H1 (cell line): Measurements from ENCODE around the gene DKK3. TPM values are rescaled to one million over a fixed set of nuclear protein-coding genes. Genes with fewer than 3 reads are reported as not detected.

ENCODE experiments used
- ATF2 ChIP-seq: IDR thresholded peaks from 2 replicates; pipeline ENCODE4 v1.6.1; 2012; ENCODE audit warnings: low read length, inconsistent platforms
- BCL11A ChIP-seq, 2 experiments: IDR thresholded peaks; one replicate each; pipeline ENCODE4 v1.6.1; 2011; ENCODE audit warnings: low read depth in 2 of 2, low read length in 2 of 2, mild to moderate bottlenecking in 2 of 2
- CTCF ChIP-seq, 3 experiments: IDR thresholded peaks; 1 replicate in 2 of 3; 2 replicates in 1 of 3; pipeline versions ENCODE4 v1.5.1 to v1.6.1; 2011; ENCODE audit warnings: low read length in 3 of 3, mild to moderate bottlenecking in 3 of 3, inconsistent platforms in 2 of 3, low read depth in 1 of 3, moderate library complexity in 1 of 3; ENCODE audit not compliant: insufficient read depth in 1 of 3; ENCODE audit errors: control extremely low read depth in 1 of 3
- HDAC6 ChIP-seq: IDR thresholded peaks from one replicate; pipeline ENCODE4 v1.7.1; 2012; ENCODE audit warnings: low read depth, mild to moderate bottlenecking, inconsistent platforms, low read length, moderate library complexity
- PHF8 ChIP-seq: fragments of 200-600 bp; sonication (generic); conservative IDR thresholded peaks from 2 replicates; pipeline ENCODE4 v1.7.1; 2012; ENCODE audit warnings: low read depth, mild to moderate bottlenecking, inconsistent platforms, low read length, moderate library complexity
- polyA plus RNA-seq, 7 experiments: library from polyadenylated mRNA; depleted of rRNA in 3 of 7; stranded (reverse) in 5 of 7; unstranded in 2 of 7; fragments of >200 nt in 5 of 7; fragments of 200-250 nt in 2 of 7; gene quantifications; 1 replicate in 5 of 7; 2 replicates in 1 of 7; 4 replicates in 1 of 7; pipeline versions ENCODE4 v1.2.1 to v1.2.3, GENCODE V29; 2011 to 2013; ENCODE audit warnings: missing spikeins in 2 of 7, mixed read lengths in 2 of 7
- total RNA-seq: library from RNA; stranded (reverse); fragmentation: NEBNext Ultra II Directional; extraction: Animal tissue kit (Norgen Biotek cat#: 25700); gene quantifications from 2 replicates; pipeline ENCODE4 v1.2.1, GENCODE V29; 2021

DKK3 gene
- total and polyA plus RNA-seq, 2 of the 8 experiments (the other 6 are each of a cell fraction or from before 2014, with no cell fraction given) = 30.0 to 40.1 TPM

- TF ChIP-seq BCL11A (IDR thresholded peaks at IDR 0.05; ENCODE audit: low read depth in 2 of 2, low read length in 2 of 2) = no peak
- no peak for TF ChIP-seq CTCF (IDR thresholded peaks at IDR 0.05; ENCODE audit: control extremely low read depth in 1 of 3, insufficient read depth in 1 of 3, low read depth in 1 of 3, low read length in 3 of 3)
- TF ChIP-seq ATF2 = no peak
- TF ChIP-seq PHF8 = no peak
- TF ChIP-seq HDAC6 = no peak
Observed at GRCh38 chr11:12020546-12020945, 12.1 kb upstream of the DKK3 start (continued).
